Stomach smooth muscle (tissue), 2 donors: ENCODE data around the gene CTAG1B.

Source experiments
- H3K27ac ChIP-seq: one replicate; pipeline ENCODE4 v1.7.0; 2013; ENCODE audit warnings: mild to moderate bottlenecking, low read length, inconsistent platforms
- H3K27me3 ChIP-seq, 2 donors: one replicate each; pipeline ENCODE4 v1.7.0; 2013; ENCODE audit warnings: low read length in 2 of 2; ENCODE audit not compliant: insufficient read depth in 2 of 2, control insufficient read depth in 1 of 2
- H3K36me3 ChIP-seq, 2 donors: one replicate each; pipeline ENCODE4 v1.7.0; 2013; ENCODE audit warnings: low read length in 2 of 2; ENCODE audit not compliant: control insufficient read depth in 2 of 2, insufficient read depth in 2 of 2
- H3K4me1 ChIP-seq: one replicate; pipeline ENCODE4 v1.7.0; 2013; ENCODE audit warnings: low read length; ENCODE audit not compliant: control insufficient read depth, insufficient read depth
- H3K4me3 ChIP-seq, 2 donors: one replicate each; pipeline ENCODE4 v1.7.0; 2013; ENCODE audit warnings: low read length in 2 of 2
- H3K9ac ChIP-seq, 2 donors: one replicate each; pipeline ENCODE4 v1.7.0; 2013; ENCODE audit warnings: low read length in 2 of 2, mild to moderate bottlenecking in 1 of 2
- H3K9me3 ChIP-seq, 2 donors: one replicate each; pipeline ENCODE4 v1.7.0; 2013; ENCODE audit warnings: low read length in 2 of 2; ENCODE audit not compliant: control insufficient read depth in 2 of 2
- donor health status: healthy.
- donor health status: Pancreatic carcinoma.

The CTAG1B gene

GRCh38 chrX:154602226-154602625 is 16.9 kb downstream of the CTAG1B start:
- peaks cover 0 to 8% of the 10 kb centered on the region in 2 donors for H3K27me3 ChIP-seq
- no peaks in the 10 kb centered on the region for H3K4me1 ChIP-seq
- no peak overlapping the region for H3K27ac ChIP-seq
- H3K9me3 ChIP-seq = no peaks in the 10 kb centered on the region
- no peaks in the 10 kb centered on the region for H3K36me3 ChIP-seq
- H3K4me3 ChIP-seq = no peak overlapping the region
- H3K9ac ChIP-seq = no peak overlapping the region

- H3K4me1 ChIP-seq = no peaks in the 10 kb centered on the region
- peaks cover 0 to 8% of the 10 kb centered on the region in 2 donors for H3K27me3 ChIP-seq
Measured at GRCh38 chrX:154600759-154601374, 18.2 kb downstream of the CTAG1B start.

GRCh38 chrX:154599531-154599930 is 19.6 kb downstream of the CTAG1B start:
- Histone ChIP-seq H3K9ac (no peak overlapping the region), H3K9me3 (no peaks in the 10 kb centered on the region), H3K27me3 (peaks cover 0 to 10% of the 10 kb centered on the region in 2 donors), H3K27ac (no peak overlapping the region), H3K36me3 (no peaks in the 10 kb centered on the region), H3K4me1 (no peaks in the 10 kb centered on the region), H3K4me3 (no peak overlapping the region)

More at GRCh38 chrX:154600759-154601374, 18.2 kb downstream of the CTAG1B start:
- no peaks in the 10 kb centered on the region for H3K9me3 ChIP-seq
- H3K27ac ChIP-seq = no peak overlapping the region
- no peak overlapping the region for H3K9ac ChIP-seq
- no peak overlapping the region for H3K4me3 ChIP-seq
- no peaks in the 10 kb centered on the region for H3K36me3 ChIP-seq

- Histone ChIP-seq H3K4me1 (no peaks in the 10 kb centered on the region), H3K36me3 (no peaks in the 10 kb centered on the region), H3K9me3 (peaks cover 0 to under 1% of the 10 kb centered on the region in 2 donors), H3K9ac (no peak overlapping the region), H3K27ac (no peak overlapping the region), H3K4me3 (no peak overlapping the region), H3K27me3 (peaks cover 0 to 14% of the 10 kb centered on the region in 2 donors)
Measured at GRCh38 chrX:154598656-154599055, 20.4 kb downstream of the CTAG1B start.

- no peak overlapping the region for H3K4me3 ChIP-seq
- no peaks in the 10 kb centered on the region for H3K36me3 ChIP-seq
- no peak overlapping the region for H3K27ac ChIP-seq
- H3K9ac ChIP-seq = no peak overlapping the region
- peaks cover 0 to 3% of the 10 kb centered on the region in 2 donors for H3K9me3 ChIP-seq
- H3K27me3 ChIP-seq = peaks cover 0 to 15% of the 10 kb centered on the region in 2 donors
- H3K4me1 ChIP-seq = no peaks in the 10 kb centered on the region
Measured at GRCh38 chrX:154597221-154597620, 21.9 kb downstream of the CTAG1B start.

- H3K9ac ChIP-seq = no peak overlapping the region
- peaks cover 0 to 3% of the 10 kb centered on the region in 2 donors for H3K9me3 ChIP-seq
- H3K27me3 ChIP-seq = peaks cover 0 to 17% of the 10 kb centered on the region in 2 donors
- no peaks in the 10 kb centered on the region for H3K36me3 ChIP-seq
- no peaks in the 10 kb centered on the region for H3K4me1 ChIP-seq
- H3K4me3 ChIP-seq = no peak overlapping the region
- no peak overlapping the region for H3K27ac ChIP-seq
Measured at GRCh38 chrX:154596290-154596929, 22.7 kb downstream of the CTAG1B start.

GRCh38 chrX:154595559-154596249 is 23.4 kb downstream of the CTAG1B start:
- no peaks in the 10 kb centered on the region for H3K36me3 ChIP-seq
- H3K4me3 ChIP-seq = no peak overlapping the region
- H3K27ac ChIP-seq = no peak overlapping the region
- peaks cover 0 to 17% of the 10 kb centered on the region in 2 donors for H3K27me3 ChIP-seq
- H3K4me1 ChIP-seq = no peaks in the 10 kb centered on the region
- no peak overlapping the region for H3K9ac ChIP-seq
- peaks cover 0 to 3% of the 10 kb centered on the region in 2 donors for H3K9me3 ChIP-seq

- no peak overlapping the region for H3K27ac ChIP-seq
- no peaks in the 10 kb centered on the region for H3K4me1 ChIP-seq
- H3K4me3 ChIP-seq = no peak overlapping the region
- H3K27me3 ChIP-seq = peaks cover 0 to 13% of the 10 kb centered on the region in 2 donors
- H3K36me3 ChIP-seq = no peaks in the 10 kb centered on the region
- H3K9me3 ChIP-seq = peaks cover 0 to 3% of the 10 kb centered on the region in 2 donors
- H3K9ac ChIP-seq = no peak overlapping the region
Measured at GRCh38 chrX:154594491-154594890, 24.6 kb downstream of the CTAG1B start.

GRCh38 chrX:154593201-154593600 is 25.9 kb downstream of the CTAG1B start:
- no peak overlapping the region for H3K27ac ChIP-seq
- H3K9ac ChIP-seq = no peak overlapping the region
- H3K4me3 ChIP-seq = no peak overlapping the region

GRCh38 chrX:154592505-154592904 is 26.6 kb downstream of the CTAG1B start:
- Histone ChIP-seq H3K27ac (no peak overlapping the region), H3K4me1 (no peaks in the 10 kb centered on the region), H3K36me3 (no peaks in the 10 kb centered on the region), H3K9ac (no peak overlapping the region), H3K9me3 (peaks cover 0 to 3% of the 10 kb centered on the region in 2 donors), H3K4me3 (no peak overlapping the region), H3K27me3 (peaks cover 0 to 13% of the 10 kb centered on the region in 2 donors)

More at GRCh38 chrX:154593201-154593600, 25.9 kb downstream of the CTAG1B start:
- H3K36me3 ChIP-seq = no peaks in the 10 kb centered on the region
- H3K9me3 ChIP-seq = peaks cover 0 to 3% of the 10 kb centered on the region in 2 donors
- H3K4me1 ChIP-seq = no peaks in the 10 kb centered on the region
- H3K27me3 ChIP-seq = peaks cover 0 to 13% of the 10 kb centered on the region in 2 donors
